ENCODE measurements around the gene CEBPA.

DNA sequence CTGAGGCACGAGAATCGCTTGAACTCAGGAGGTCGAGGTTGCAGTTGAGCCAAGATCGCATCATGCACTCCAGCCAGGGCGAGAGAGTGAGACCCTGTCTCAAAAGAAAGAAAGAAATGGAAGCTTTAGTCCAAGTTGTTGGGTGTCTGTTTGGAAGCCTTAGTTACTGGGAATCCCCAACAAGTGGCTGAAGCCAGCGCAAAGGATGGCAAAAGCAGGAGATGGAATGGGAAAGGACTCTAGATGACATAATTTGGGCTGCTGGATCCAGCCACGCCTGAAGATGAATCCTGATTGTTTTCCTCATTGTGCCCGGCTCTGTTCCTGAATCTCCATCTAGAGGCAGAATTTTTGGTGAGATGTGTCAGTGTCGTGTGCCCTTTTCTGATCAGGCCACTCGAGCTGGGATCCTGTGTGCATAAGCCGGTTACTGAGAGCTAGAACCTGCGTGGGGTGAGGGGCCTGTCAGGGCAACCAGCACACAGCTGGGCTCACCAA is 18.1 kb downstream of the CEBPA start:
- no peak for TF ChIP-seq SUZ12 (IDR thresholded peaks at IDR 0.05)
- no peak for TF ChIP-seq BHLHE40 (IDR thresholded peaks at IDR 0.05; ENCODE audit: borderline replicate concordance)
- no peak for TF ChIP-seq ZNF384 (IDR thresholded peaks at IDR 0.05)
- no peak for TF ChIP-seq ELF4 (IDR thresholded peaks at IDR 0.05)
- TF ChIP-seq FOXK2 (IDR thresholded peaks at IDR 0.05) = no peak
- TF ChIP-seq ARNT (IDR thresholded peaks at IDR 0.05) = no peak
- no peak for TF ChIP-seq TARDBP (IDR thresholded peaks at IDR 0.05)
